ENCODE results near the gene BSX. TPM values are rescaled to one million over a fixed set of nuclear protein-coding genes. Genes with fewer than 3 reads are reported as not detected.

The BSX gene
- total RNA-seq, 1 donor from 2014 or later, result not detected

GRCh38 chr11:123006860-123007542 is 25.4 kb upstream of the BSX start:
- intact Hi-C loops (cut with micrococcal nuclease), result no loop called here
- TF ChIP-seq CTCF (IDR thresholded peaks at IDR 0.05), result no peak
- CTCF ChIA-PET, result no interaction called here
- peaks cover 14% of the 10 kb centered on the region for H3K27me3 Mint-ChIP-seq
- H3K4me3 Mint-ChIP-seq, result no peak overlapping the region
- no peak for DNase-seq
- H3K27ac Mint-ChIP-seq, result no peak overlapping the region
- ATAC-seq (ENCODE audit: low read depth), result no peak
- POLR2A ChIA-PET, result no interaction called here
- no peaks in the 10 kb centered on the region for H3K4me1 Mint-ChIP-seq
- no peaks in the 10 kb centered on the region for H3K9me3 Mint-ChIP-seq
- no peaks in the 10 kb centered on the region for H3K36me3 Mint-ChIP-seq (ENCODE audit: low read depth)

- ATAC-seq (ENCODE audit: low read depth) (no peak), DNase-seq (no peak)
- no peaks in the 10 kb centered on the region for H3K9me3 Mint-ChIP-seq
- no peak overlapping the region for H3K27ac Mint-ChIP-seq
- no peak overlapping the region for H3K4me3 Mint-ChIP-seq
- TF ChIP-seq CTCF (IDR thresholded peaks at IDR 0.05), result no peak
- H3K27me3 Mint-ChIP-seq, result peaks cover 18% of the 10 kb centered on the region
- ChIA-PET POLR2A (no interaction called here), CTCF (no interaction called here)
- no peaks in the 10 kb centered on the region for H3K36me3 Mint-ChIP-seq (ENCODE audit: low read depth)
- H3K4me1 Mint-ChIP-seq, result no peaks in the 10 kb centered on the region
- intact Hi-C loops (cut with micrococcal nuclease), result no loop called here
Observed at GRCh38 chr11:123000721-123001120, 19.1 kb upstream of the BSX start.

GRCh38 chr11:122998727-122999366 is 17.2 kb upstream of the BSX start:
- no peak for DNase-seq
- H3K9me3 Mint-ChIP-seq, result no peaks in the 10 kb centered on the region
- H3K36me3 Mint-ChIP-seq (ENCODE audit: low read depth), result no peaks in the 10 kb centered on the region
- no peaks in the 10 kb centered on the region for H3K4me1 Mint-ChIP-seq
- no peak overlapping the region for H3K4me3 Mint-ChIP-seq
- intact Hi-C loops (cut with micrococcal nuclease), result no loop called here
- peaks cover 24% of the 10 kb centered on the region for H3K27me3 Mint-ChIP-seq
- POLR2A ChIA-PET, result no interaction called here
- no peak for TF ChIP-seq CTCF (IDR thresholded peaks at IDR 0.05)
- CTCF ChIA-PET, result interaction anchor here (0.6 kb wide), 1 partner anchor 1338 kb away, joined by 3 read pairs; no protein-coding TSS in a partner anchor
- no peak for ATAC-seq (ENCODE audit: low read depth)
- no peak overlapping the region for H3K27ac Mint-ChIP-seq

GRCh38 chr11:122995526-122995925 is 13.9 kb upstream of the BSX start:
- CTCF ChIA-PET, result no interaction called here
- ATAC-seq (ENCODE audit: low read depth), result no peak

More at GRCh38 chr11:122995526-122995925, 13.9 kb upstream of the BSX start:
- Mint-ChIP-seq H3K27ac (no peak overlapping the region), H3K9me3 (no peaks in the 10 kb centered on the region), H3K27me3 (peaks cover 20% of the 10 kb centered on the region), H3K4me3 (no peak overlapping the region), H3K36me3 (ENCODE audit: low read depth) (no peaks in the 10 kb centered on the region), H3K4me1 (no peaks in the 10 kb centered on the region)
- intact Hi-C loops (cut with micrococcal nuclease), result no loop called here
- no peak for TF ChIP-seq CTCF (IDR thresholded peaks at IDR 0.05)
- POLR2A ChIA-PET, result no interaction called here
- no peak for DNase-seq

Measured in activated B cell treated with CpG ODN at 0.5 μM for 24 hours (primary cell).